ENCODE results near the gene NECAP2. TPM values are rescaled to one million over a fixed set of nuclear protein-coding genes. Genes with fewer than 3 reads are reported as not detected.
A peak's percentile ranks its signal among the peaks of the same experiment; 100 is the strongest.
"Not testable (repeated sequence)": the region's sequence is repeated elsewhere in the genome, so short reads cannot be mapped to it uniquely, and the experiment has no call there.

The NECAP2 gene
- total RNA-seq, 1 experiment from 2014 or later, result 88.9 TPM

GRCh38 chr1:16430606-16431005 lies 9.9 kb upstream of the NECAP2 start:
- DNase-seq (ENCODE audit: low read depth), result peak; percentile 65

DNA sequence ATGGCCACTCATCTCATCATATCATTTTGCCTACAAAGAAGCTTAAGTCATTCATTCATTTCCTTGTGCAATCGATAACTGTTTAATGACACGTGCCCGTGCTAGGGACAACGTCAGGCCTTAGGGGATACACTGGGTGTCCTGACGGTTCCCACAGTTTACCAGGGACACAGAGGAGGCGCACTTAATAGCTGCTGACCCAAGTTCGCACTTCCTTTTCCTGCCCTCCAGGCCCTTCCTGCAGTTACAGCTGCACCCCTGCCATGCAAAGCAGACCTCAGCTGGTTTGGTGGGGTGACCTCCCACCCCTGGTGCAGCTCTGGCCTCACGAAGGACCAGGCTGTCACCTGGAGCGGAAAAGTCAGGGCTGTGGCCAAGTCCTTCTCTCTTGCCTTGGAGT lies 7.5 kb upstream of the NECAP2 start:
- no peak for DNase-seq (ENCODE audit: low read depth)

DNA sequence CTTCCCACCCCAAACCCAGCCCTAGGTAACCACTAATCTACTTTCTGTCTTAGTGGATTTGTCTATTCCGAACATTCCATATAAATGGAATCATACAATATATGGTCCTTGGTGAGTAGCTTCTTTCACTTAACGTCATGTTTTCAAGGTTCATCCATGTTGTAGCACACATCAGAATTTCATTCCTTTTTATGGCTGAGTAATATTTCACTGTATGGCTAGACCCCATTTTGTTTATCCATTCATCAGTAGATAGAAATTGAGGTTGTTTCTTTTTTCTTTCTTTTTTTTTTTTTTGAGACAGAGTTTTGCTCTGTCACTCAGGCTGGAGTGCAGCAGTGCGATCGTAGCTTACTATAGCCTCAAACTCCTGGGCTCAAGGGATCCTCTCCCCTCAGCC lies 6.5 kb upstream of the NECAP2 start:
- no peak for DNase-seq (ENCODE audit: low read depth)

- no peak for DNase-seq (ENCODE audit: low read depth)
Measured at GRCh38 chr1:16434501-16434900, 6.0 kb upstream of the NECAP2 start.

- DNase-seq (ENCODE audit: low read depth), result no peak
Measured at GRCh38 chr1:16436946-16437474, 3.5 kb upstream of the NECAP2 start, which contains the start of gene SPATA21. SPATA21 (minus strand) TSS chr1:16437424; CDS start chr1:16431371, 6,053 bp downstream.

GRCh38 chr1:16438516-16438915 lies 2.0 kb upstream of the NECAP2 start:
- no peak for DNase-seq (ENCODE audit: low read depth)

GRCh38 chr1:16438924-16439323 lies 1.6 kb upstream of the NECAP2 start:
- DNase-seq (ENCODE audit: low read depth), result no peak

DNA sequence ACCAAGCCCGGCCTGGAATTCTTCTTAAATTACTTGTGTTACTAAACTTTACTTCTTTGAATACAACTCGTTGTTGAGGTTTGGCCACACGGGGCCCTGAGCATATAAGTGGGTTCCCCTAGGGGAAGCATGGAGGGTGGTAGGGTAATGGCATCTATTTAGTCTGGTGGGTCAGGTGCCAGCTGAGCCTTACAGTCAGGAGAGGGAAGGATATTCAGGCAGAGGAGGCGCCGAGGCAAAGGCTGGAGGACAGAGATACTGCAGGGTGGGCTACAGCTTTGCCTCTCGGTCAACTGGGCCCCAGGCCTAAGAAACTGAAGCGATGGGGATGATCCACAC lies 424 bp upstream of the NECAP2 start:
- DNase-seq (ENCODE audit: low read depth), result no peak

- DNase-seq (ENCODE audit: low read depth), result peak; percentile 32
Measured at GRCh38 chr1:16441282-16441665, 750 bp downstream of the NECAP2 start.

GRCh38 chr1:16442265-16442664 lies 1.7 kb downstream of the NECAP2 start:
- no peak for DNase-seq (ENCODE audit: low read depth)

- DNase-seq (ENCODE audit: low read depth), result no peak
Measured at GRCh38 chr1:16442941-16443340, 2.4 kb downstream of the NECAP2 start.

DNA sequence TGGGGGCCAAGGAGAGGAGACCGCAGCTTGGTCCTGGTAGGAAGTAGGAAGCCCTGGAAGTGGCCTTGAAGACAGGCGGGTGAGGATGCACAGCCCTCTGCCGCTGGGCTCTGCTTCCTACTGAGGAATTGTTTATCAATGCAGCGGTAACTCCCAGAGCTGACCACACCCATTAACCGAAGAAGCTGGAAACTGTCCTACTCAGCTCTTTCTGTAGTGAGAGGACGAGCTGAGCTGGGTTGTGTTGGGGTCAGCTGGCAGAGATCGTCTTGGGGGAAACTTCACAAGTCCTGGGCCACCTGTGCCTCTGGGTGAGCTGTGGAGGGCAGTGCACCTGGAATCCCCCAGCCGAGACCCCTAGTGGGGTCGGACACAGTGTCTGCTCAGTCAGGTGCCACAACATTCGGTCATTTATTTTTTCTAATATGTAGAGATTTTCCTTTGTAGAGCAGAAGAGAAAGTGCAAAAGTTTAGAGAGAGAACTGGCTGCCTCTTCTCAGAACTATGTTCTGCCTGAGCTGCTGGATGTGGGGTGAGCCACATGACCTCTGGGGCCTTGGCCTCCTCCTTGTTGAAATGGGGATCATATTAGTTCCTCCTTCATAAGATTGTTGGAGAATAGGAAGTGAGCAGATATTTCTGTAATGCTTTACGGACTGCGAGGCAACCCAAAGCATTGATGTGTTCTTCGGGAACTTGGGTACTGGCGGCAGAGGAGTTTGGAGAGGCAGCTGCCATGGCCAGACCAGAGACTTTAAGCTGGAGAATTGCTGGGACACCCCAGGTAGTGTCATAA lies 3.6 kb downstream of the NECAP2 start:
- no peak for DNase-seq (ENCODE audit: low read depth)

GRCh38 chr1:16445052-16445451 lies 4.5 kb downstream of the NECAP2 start:
- DNase-seq (ENCODE audit: low read depth), result no peak

DNA sequence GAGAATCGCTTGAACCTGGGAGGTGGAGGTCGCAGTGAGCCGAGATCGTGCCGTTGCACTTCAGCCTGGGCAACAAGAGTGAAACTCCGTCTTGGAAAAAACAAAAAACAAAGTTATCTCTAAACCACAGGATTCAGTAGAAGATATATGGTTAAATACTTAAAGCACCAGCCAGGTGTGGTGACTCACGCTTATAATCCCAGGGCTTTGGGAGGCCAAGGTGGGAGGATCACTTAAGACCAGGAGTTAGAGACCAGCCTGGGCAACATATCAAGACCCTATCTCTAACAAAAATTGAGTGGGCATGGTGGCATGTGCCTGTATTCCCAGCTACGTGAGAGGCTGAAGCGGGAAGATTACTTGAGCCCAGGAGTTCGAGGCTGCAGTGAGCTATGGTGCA lies 5.6 kb downstream of the NECAP2 start:
- no peak for DNase-seq (ENCODE audit: low read depth)

- DNase-seq (ENCODE audit: low read depth), result no peak
Measured at GRCh38 chr1:16447641-16448040, 7.1 kb downstream of the NECAP2 start.

- no peak for DNase-seq (ENCODE audit: low read depth)
Measured at GRCh38 chr1:16449065-16449464, 8.5 kb downstream of the NECAP2 start.

GRCh38 chr1:16449666-16450065 lies 9.1 kb downstream of the NECAP2 start:
- no peak for DNase-seq (ENCODE audit: low read depth)

- DNase-seq (ENCODE audit: low read depth), result no peak
Measured at GRCh38 chr1:16450863-16451481, 10.4 kb downstream of the NECAP2 start.

- no peak for DNase-seq (ENCODE audit: low read depth)
Measured at GRCh38 chr1:16451841-16452528, 11.5 kb downstream of the NECAP2 start.

GRCh38 chr1:16454909-16455308 lies 14.4 kb downstream of the NECAP2 start:
- not testable (repeated sequence) for DNase-seq (ENCODE audit: low read depth)

DNA sequence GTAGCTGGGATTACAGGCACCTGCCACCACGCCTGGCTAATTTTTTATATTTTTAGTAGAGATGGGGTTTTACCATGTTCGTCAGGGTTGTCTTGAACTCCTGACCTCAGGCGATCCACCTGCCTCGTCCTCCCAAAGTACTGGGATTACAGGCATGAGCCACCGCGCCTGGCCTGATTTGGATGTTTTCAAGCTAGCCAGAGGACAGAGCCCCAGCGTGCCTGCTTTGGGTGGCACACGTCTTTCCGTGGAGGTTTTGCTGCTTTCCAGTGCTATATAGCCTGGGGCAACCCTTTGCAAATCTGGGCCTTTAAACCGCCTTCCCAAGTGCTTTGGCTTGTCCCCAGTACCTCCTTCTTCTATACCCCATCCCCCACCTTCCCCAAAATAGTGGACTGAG lies 15.6 kb downstream of the NECAP2 start:
- not testable (repeated sequence) for DNase-seq (ENCODE audit: low read depth)

DNA sequence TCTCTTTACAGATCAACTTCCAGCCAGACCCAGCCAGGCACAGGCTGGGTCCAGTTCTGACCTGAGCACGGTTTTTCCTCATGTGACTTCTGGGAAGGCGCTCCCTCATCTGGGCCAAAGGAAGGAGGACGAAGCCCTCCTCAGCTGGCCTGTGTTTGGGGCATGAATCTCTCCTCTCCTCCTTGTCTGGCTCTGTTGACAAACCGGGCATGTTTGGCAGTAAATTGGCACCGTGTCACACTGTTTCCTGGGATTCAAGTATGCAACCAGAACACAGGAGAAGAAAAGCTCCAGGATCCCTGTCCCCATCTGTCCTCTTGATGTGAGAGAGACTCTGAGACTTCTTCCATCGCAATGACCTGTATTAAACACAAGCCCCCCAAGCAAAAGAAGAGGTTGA lies 18.3 kb downstream of the NECAP2 start:
- DNase-seq (ENCODE audit: low read depth), result no peak
